Measurements from ENCODE around the gene SLAMF9.

SLAMF9 gene

DNA sequence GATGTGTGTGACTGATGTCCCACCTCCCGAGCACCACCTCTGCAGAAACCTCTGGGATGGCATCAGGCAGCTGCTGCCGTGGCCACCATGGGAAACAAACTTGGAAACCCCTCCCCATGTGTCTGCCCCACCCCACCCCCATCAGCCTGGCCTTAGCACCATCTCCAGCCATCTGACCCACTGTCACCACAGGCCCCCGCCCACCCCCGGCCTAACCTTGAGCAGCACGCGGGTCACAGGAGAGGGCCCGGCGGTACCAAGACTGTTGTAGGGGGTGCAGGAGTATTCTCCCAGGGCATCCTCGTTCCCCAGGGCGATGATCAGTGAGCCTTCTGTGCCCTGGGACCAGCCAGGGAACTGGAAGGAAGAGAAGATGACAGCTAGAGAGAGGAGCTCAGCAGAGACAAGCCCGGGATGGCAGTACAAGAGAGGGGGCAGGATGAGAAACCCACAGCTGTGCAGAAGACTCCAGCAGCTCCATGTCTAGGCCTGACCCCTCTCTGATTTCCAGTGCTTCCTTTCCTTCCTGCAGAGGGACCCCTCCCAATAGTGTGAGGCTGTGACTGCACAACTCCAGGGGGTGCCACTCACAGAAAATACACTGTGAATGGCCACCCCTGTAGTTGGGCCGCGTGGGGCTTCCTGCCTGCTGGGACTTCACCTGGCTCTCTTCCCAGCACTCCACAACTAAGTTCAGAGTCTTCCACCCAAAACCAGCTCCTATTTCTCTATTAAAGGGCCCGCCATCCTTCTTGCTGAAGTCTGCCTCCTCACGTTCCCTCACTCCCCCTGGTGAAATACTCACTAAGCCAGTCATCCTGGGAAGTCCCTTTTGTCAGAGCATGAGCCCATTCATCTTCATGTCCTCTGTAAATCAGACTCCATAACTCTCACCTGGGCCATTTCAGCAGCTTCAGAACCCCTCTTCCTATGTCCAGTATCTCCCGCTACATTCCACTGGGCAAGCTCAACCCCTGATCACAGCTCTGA lies 21.4 kb downstream of the SLAMF9 start:
- DNase-seq (ENCODE audit: low spot score), result no peak

DNA sequence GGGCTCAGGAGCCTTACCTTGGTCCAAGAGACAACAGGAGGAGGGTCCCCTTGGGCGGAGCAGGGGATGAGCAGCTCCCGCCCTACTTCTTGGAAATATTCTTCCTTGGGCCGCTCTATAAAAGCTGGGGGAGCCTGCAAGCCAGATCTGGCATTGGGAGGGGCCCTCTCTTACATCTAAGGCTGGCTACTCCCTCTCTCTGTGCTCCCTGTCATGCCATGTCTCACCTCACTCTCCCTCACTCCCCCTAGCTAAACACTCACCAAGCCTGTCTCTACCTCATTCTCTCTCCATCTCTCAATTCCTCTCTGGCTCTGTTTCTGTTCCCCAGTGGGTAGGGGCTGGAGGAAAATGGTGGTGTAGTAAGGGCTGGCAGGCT lies 22.3 kb downstream of the SLAMF9 start:
- no peak for DNase-seq (ENCODE audit: low spot score)

DNA sequence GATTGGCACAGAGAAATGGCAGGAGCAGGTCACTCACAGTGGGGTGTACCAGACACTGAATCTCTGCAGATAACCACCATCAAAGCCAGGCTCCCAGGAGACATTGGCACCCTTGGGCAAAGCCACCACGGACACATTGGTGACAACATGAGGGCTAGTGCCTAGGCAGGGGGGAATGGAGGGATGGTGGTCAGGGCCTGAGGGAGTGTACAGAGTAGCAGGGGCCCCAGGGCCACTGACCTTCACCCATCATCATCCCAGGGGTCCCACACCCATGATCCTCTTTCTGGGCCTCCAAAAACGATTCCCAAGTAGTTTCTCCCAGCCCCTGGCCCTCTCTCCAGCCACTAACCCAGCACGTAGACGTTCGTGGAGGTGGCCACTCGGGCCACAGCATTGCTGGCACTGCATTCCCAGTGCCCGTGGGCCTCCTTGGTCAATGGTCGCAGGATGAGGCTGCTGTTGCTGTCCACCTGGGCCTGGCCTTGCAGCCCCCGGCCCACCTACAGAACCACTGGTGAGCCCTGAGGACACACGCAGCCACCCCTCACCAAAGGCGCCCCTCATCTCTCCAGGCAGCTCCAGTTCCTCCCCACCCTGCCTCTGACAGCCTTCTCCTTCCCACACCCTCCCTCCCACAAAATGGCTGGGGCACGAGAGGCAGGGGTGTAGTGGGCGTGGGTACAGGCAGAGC lies 22.8 kb downstream of the SLAMF9 start:
- DNase-seq (ENCODE audit: low spot score), result no peak

DNA sequence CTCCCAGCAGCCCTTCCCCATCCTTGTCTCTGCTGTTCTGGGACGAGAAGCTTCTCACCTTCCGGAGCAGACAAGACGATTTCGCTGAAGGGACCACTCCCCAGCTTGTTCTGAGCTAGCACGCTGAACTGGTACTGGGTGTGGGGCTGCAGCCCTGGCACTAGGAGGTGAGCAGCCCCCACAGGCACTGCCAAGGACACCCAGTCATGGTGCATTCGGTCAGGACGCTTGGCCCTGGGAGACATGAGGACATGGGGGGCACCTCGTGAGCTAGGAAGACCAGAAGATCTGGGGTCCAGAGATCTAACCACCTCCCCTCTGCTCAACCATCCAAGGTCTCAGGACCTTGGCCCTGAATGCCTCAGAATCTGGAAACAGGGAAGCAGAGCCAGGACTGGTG lies 23.4 kb downstream of the SLAMF9 start:
- no peak for DNase-seq (ENCODE audit: low spot score)

DNA sequence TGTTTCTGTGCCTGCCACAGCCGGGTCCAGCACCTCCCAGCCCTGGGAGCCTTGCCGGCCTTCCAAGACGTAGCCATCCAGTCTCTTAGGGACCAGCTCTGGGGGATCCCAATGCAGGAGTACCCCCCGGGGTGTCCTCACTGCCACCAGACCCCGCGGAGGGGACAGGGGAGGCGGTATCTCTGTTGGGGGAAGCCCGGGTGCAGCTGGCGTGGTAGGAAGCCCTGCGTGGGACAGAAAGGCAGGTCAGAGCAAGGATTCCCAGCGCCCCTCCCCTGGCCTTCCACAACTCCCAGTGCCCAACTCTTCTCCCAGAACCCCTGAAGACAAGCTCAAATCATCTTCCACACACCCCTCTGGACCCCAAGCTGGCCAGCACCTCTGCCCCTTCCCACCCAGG lies 23.8 kb downstream of the SLAMF9 start:
- DNase-seq (ENCODE audit: low spot score), result no peak

DNA sequence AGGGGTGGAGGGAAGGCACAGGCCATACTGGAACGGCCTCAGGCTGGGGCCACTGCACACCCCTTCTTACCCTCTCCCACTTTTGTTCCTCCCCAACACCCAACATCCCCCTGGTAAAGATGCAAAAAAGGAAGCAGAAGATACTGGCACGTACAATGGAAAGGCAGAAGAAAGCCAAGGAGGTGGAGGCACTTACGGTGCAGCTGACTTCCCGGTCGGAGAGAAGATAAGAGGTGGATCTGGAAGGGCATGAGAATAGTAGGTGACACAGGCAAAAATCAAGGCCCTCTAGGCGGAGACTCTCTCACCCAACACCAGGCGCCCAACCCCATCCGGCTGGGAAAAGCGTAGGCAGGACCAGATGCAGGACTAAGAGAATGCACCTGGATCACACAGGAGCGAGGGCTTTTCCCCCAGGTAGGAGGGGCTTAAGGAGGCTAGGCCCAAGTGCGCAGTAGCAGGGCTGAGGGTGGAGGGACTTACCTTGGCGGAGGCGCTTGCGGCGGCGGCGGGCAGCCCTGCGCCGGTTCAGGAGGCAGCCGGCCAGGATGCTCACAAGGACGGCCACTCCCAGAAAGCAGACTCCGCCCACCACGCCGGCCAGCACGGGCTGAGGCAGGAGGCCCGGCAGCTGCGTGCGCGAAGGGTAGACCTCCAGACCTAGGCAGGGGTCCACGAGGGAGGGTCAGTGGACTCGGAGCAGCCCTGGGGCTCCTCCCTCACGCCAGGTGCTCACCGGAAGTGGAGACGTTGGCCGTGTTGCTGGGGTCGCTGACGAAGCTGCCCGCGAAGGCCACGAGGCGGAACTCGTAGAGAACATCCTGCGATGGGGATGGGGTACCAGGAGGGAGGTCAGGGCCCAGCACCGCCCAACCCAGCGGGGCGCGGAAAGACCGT lies 24.6 kb downstream of the SLAMF9 start:
- DNase-seq (ENCODE audit: low spot score), result no peak

DNA sequence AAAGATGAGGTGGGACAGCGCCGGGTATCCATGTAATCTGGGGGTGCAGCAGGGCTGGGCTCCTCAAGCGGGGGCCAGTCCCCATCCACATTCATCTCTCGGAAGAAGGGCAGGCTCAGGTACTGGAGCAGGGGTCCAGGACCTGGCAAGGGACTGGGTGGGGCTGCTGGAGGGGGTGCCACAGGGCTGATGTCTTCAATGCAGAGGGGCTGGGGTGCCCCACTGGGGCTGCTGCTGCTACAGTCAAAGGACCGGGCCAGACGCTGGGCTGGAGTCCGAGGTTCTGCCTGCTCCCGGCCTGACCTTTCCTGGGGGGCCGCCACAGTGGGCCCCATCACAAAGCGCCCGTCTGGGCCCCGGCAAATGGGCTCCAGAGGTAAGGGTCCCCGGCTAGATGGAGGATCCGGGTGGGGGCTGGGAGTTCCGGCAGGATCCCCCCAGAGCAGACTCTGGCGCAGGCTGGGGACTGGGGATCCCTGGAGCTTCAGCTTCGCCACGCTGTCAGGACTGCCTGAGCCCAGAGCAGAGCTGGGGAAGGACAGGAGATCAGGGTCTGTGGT lies 25.5 kb downstream of the SLAMF9 start:
- DNase-seq (ENCODE audit: low spot score), result no peak

DNA sequence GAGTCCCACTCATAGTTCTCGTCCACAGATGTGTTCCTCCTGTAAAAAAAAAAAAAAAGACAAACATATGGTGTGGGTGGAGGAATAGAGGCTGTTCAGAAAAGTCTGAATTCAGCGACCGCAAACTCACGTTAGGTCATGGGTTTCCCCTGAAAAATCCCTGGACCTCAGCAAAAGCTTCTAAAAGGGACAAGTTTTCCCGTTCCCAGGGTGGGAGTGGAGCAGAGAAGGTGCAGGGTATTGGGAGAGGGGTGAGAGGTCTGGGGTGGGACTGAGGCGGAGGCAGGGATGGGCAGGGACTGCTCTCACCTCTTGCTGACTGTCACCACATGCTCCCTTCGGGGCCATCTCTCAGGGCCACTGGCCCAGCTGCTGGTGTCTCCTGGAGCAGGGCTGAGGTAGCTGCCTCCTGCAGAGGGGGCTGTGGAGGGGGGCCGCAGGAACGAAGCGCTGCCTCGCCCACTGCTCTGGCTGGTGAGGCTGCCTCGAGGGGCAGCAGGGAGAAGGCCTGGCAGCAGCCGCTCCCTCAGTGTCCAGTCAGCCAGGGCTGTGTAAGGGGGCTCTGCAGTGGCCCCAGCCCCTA lies 26.1 kb downstream of the SLAMF9 start:
- DNase-seq (ENCODE audit: low spot score), result no peak

DNA sequence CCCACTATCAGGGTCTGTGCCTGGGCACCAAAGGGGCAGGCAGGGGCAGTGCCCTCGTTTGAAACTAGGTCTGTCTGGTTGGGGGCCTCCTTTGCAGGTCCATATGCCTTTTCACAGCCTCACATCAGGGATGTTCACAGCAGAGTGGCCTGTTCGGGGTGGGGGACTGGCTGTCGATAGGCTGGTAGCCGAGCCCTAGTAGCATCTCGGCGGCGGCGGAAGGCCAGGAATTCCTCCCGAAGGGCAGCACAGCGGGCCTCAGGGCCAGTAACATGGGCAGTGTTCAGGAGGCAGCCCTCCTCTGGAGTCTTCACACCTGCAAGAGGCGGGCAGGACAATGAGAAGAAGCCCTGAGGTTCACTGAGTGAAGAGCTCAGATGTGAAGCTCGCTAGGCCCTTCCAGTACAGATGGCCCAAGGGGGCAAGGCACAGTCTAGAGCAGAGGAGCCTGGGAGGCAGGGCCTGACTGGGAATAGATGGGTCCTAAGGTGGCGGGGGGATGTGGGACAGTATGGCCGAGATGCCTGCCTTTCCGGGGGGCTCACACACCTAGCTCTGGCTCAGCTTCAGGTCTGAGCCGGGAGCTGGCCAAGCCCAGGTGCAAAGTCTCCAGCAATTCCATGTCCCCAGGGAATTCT lies 26.7 kb downstream of the SLAMF9 start:
- no peak for DNase-seq (ENCODE audit: low spot score)

DNA sequence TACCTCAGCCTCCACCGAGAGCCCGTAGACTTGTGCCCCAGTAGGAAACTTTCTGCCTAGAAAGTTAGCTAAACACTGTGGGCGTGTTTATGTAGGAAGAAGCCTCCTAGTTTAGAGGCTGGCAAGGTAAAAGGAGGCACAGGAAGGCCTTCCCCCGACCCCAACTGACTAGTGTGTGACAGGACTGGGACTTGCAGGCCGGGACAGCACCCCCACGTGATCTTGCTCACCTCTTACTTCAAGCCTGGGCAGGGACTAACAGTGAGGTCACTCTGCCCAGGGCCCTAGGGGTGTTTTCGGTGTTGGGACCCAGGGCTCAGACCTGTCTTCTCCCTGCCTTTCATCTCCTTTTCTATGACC lies 28.3 kb downstream of the SLAMF9 start:
- DNase-seq (ENCODE audit: low spot score), result no peak

DNA sequence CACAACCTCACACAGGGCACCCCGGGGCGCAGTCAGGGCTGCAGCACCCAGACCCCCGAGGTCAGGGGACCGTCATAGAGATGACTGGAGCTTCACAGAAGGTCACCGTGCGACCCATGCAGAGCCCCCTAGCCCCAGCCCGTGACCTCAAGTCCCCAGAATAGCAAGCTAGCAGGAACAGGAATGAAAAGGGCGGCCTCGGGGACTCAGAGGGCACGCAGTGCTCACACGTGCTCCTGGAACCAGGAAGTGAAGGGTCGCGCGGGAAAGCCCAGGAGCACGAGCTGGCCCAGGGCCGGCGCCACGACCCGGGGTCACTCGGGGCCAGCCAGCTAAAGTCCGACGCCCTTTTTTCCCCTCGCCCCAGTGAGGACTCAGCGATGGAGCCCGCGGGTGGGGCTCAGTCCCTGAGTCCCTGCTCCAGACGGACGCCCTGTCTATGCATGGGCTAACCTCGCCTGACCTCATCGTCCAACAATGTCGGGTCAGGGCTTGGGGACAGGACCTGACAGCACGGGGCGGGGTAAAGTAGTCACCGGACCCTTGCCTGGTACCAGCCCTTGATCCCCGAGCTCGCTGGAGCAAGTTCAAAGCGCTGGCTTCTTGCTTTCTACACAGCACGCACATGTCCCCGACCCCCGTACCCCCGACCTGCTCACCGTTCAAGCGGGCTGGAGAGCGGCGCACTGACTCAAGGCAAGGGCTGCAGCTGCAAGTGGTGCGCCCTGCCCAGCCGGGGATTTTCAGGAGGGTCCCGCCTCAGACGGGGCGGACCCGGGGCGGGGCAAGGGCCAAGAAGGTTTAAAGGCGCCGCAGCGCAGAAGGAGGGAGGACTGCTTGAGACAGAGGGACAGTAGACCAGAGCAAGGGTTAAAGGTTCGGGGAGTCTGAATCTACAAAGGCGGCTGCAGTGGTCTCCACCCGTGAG lies 29.0 kb downstream of the SLAMF9 start, which contains the start of gene TAGLN2:
Gene TAGLN2 (minus strand): TSS at position 717 of the 928 bp plus-strand sequence. CDS start 4,998 bp downstream, outside the sequence.
- peak; percentile 90 for DNase-seq (ENCODE audit: low spot score)

DNA sequence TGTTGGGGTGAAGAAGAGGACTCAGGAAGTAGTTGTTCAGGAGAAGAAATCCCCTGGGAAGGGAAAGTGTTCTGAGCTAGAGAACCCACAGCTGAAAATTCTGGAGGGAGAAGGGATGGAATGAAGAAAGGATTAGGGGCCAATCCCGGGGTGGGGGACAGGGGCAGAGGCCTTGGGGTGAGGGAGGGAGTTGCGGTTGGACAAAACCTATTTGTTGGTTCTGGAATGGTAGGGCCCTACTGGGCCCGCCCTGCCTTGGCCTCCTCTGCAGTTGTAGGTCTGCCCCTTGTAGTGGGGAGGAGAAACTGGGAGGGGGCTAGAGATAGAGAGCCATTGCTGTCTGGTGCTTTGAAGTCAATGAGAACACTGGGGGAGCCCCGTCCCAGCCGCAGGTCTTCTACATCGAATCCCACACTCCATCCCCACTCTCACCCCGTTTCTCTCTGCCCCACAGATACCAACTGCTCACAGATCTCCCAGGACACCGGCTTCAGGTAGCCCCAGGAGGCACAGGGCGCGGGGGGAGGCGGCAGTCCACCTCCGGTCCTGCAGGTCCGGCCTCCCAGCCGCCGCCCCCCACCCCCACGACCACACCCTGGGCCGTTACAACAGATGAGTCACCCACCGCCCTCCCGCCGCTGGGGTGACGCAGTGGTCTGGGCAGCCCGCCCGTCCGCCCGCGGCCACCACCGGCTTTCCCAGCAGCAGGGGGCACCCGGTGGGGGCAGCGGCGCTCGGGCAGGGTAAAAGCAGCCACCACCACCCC lies 29.8 kb downstream of the SLAMF9 start:
- DNase-seq (ENCODE audit: low spot score), result peak; percentile 85

DNA sequence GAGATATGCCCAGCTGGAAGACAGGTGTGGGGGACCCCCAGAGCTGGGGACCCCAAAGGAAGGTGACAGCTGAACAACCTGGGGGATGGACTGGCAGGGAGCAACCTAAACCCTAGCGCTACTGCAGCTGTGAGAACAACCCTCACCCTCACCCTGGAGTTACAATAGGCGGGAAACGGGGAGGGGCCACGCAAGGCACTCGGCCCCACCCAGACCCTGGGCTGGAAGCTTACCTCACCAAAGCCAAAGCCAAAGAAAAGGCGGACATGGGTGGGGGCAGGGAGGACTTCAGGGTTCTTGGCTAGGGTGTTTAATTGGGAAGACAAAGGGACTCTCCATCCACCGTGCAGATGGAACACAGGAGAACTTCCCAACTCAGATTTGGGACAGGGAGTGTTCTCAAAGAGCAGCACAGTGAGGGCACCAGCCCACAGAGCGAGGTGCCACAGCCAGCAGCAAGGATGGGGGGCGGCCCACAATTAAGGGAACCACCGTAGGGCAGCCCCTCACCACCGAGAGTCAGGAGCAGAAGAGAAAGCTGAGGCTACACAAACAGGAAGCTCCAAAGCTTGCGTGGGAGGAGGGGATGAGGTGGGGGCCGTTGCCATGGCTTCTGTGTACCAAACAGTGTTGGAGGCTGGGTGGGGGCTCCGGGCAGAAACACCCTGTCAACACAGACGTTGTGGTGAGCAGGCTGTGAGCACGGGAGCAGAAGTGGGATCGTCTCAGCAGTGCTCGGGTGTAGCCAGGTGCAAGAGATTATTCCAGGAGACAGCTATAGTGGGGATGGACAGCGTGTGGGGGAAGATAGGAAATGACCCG lies 30.6 kb downstream of the SLAMF9 start:
- no peak for DNase-seq (ENCODE audit: low spot score)

DNA sequence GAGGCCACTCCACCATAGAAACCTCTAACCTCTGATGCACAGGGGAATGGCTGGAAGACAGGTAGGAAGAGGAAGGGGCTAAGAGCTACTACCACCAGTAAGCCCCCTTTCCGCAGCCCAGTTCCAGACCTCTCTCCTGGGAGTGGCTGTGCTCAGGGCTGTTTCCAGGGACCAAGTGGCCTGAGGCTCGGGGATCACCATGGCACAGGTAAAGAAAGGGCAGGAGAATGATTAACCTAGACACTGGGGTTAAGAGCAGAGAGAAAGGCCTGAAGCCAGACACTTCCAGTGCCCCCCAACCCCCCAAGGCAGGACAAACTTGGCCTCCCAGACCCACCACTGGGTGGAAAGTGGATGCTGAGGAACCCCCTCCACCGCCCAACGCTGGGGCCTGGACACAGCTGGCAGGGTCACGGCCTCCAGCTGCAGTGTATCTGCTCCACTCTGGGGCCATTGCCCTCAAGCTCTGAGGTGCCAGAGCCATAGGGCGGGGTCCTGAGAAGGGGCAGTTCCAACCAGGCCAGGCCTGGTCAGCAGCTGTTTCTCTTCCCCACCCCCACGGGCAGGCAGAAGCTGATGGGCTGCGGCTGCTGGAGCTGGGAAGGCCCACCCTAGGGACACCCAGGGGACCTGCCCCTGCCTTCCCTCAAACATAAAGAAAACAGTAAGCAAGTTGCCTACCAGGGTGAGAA lies 31.4 kb downstream of the SLAMF9 start:
- DNase-seq (ENCODE audit: low spot score), result no peak

DNA sequence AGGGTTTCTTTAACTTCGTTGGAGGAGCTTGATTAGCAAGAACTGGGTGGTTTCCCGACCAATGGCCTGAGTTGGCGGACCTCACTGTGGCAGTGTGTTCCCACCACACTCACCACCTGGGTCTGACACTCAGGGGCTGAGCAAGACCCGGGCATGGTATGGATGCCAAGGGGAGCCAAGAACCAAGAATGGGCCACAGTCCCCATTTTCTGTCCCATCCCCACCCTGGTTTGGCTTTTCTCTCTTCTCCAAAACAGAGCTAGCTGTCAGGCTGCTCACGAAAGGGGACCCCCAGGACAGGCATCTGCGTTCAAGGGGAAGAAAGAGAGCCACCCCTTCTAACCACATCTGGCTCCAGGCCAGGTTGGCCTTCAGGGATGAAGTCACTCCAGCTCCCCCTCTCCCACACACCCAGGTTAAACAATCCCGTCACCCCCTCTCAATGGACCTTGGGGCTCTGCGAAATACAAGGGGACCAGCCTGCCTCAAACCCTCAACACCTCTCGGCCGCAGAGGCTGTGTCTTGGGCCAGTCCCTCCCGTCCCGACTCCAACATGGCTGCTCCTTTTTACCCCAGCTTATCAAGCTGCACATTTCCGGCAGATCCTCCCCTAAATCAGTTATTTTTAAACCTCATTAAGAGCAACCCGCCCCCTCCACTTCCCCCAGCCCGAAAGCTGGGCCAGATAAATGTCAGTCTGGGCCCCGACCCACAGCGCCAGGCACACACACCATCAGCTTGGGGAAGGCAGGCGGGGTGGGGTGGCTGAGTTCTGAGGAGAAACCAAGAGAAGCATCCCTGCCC lies 32.1 kb downstream of the SLAMF9 start:
- DNase-seq (ENCODE audit: low spot score), result no peak

DNA sequence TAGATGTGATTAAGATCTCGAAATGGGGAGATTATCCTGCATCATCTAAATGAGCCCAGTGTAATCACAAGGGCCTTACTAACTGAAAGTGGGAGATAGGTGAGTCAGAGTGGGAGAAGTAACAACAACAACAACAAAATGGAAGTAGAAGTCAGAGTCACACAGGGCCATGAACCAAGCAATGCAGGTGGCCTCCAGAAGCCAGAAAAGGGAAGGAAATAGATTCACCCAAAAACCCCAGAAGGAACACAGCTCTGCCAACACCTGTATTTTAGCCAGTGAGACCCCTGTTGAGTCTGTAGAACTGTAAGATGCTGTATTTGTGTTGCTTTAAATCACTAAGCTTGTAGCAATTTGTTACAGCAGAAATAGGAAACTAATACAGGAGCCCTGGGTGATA lies 32.8 kb downstream of the SLAMF9 start:
- DNase-seq (ENCODE audit: low spot score), result no peak

DNA sequence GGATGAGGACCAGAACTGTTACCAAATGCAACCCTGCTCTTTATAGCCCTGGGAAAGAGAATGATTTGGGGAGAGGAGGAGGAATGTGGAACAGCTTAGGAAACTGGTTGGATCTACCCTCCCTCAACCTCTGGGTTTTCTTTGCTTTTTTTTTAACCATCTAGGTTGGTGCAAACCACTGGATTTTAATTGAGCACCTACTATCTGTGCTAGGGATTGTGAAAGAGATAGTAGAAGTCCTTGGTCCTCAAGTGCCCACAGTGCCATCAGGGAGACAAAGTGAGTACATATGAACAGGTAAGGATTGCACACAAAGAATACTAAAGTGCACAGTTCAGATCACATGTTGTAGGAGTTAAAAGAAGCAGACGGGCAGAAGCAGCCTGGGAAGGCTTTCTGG lies 33.4 kb downstream of the SLAMF9 start:
- no peak for DNase-seq (ENCODE audit: low spot score)

Data from LoVo (cell line).